ENCODE data around the gene SLC45A3. TPM values are rescaled to one million over a fixed set of nuclear protein-coding genes. Genes with fewer than 3 reads are reported as not detected.

Gene SLC45A3
- total and polyA plus RNA-seq, 2 of the 8 experiments (the other 6 are each of a cell fraction or from before 2014, with no cell fraction given) = 13.0 to 14.3 TPM

GRCh38 chr1:205631768-205632668 lies 48.3 kb downstream of the SLC45A3 start, which contains the start of gene ELK4 (continued):
- TF ChIP-seq CHD7 (IDR thresholded peaks at IDR 0.05; ENCODE audit: insufficient replicate concordance, low read length) (no peak), CTCF (IDR thresholded peaks at IDR 0.05; ENCODE audit: control extremely low read depth in 1 of 3, insufficient read depth in 1 of 3, low read depth in 1 of 3, low read length in 3 of 3) (peak; percentile 64 to 71 (median 65)), POLR2AphosphoS5 (IDR thresholded peaks at IDR 0.05; ENCODE audit: low read depth, low read length) (peak; percentile 89), PHF8 (conservative IDR thresholded peaks at IDR 0.05; ENCODE audit: low read depth, low read length) (peak; percentile 8; the same call in 1 of the 2 replicates), TEAD4 (IDR thresholded peaks at IDR 0.05; ENCODE audit: low read depth, low read length) (no peak), SIX5 (IDR thresholded peaks at IDR 0.05; ENCODE audit: low read depth, low read length) (no peak)

Measured in H1 (cell line).